ENCODE measurements around the gene SUMO3. TPM values are rescaled to one million over a fixed set of nuclear protein-coding genes. Genes with fewer than 3 reads are reported as not detected.

Gene SUMO3
- total and polyA plus RNA-seq, 4 donors = 66.8 to 159 (median 112) TPM

DNA sequence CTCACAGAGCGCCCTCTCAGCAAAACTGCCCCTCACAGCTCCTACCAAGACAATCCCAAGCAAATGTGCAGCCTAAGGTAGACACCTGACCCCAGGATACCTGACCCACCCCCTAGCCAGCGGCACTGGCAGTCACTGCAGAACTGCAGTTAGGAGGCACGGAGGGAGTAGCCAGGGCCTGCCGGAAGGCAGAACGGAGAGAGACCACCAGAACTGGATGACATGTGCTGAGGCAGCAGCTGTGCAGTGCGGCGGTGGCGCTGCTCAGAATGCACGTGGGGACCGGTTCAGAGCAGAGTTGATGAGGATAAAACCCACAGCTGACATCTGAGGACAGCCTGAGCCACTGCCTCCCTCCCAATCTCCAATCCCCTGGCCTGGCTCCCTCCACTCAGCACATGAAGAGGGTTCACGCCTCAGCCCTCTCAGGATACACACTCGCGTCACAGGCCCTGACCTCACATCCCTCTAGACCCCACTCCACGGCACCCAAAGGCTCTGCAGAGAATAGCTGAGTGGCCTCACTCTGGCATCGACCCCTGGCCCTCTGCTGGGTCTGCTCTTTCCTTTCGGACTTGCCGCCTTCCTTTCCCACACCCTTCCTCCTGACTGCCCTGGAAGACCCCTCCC lies 45.9 kb downstream of the SUMO3 start:
- DNase-seq (ENCODE audit: low read depth in 4 of 6, low spot score in 6 of 6) = peak in 1 of 6 donors; percentile 42
- Histone ChIP-seq H3K27ac (ENCODE audit: low read depth, low read length) (no peak overlapping the region), H3K4me3 (ENCODE audit: low read depth, low read length) (no peak overlapping the region), H3K27me3 (ENCODE audit: control insufficient read depth, insufficient read depth, low read length) (no peaks in the 10 kb centered on the region), H3K4me1 (ENCODE audit: control insufficient read depth, insufficient read depth, low read length) (peaks cover 29% of the 10 kb centered on the region), H3K9me3 (ENCODE audit: control insufficient read depth, insufficient read depth, low read length) (no peaks in the 10 kb centered on the region), H3K36me3 (ENCODE audit: control insufficient read depth, insufficient read depth, low read length) (peaks cover 58% of the 10 kb centered on the region)
- WGBS (ENCODE audit: insufficient coverage) = 78% methylated on average over 17 of the region's 17 CpGs

DNA sequence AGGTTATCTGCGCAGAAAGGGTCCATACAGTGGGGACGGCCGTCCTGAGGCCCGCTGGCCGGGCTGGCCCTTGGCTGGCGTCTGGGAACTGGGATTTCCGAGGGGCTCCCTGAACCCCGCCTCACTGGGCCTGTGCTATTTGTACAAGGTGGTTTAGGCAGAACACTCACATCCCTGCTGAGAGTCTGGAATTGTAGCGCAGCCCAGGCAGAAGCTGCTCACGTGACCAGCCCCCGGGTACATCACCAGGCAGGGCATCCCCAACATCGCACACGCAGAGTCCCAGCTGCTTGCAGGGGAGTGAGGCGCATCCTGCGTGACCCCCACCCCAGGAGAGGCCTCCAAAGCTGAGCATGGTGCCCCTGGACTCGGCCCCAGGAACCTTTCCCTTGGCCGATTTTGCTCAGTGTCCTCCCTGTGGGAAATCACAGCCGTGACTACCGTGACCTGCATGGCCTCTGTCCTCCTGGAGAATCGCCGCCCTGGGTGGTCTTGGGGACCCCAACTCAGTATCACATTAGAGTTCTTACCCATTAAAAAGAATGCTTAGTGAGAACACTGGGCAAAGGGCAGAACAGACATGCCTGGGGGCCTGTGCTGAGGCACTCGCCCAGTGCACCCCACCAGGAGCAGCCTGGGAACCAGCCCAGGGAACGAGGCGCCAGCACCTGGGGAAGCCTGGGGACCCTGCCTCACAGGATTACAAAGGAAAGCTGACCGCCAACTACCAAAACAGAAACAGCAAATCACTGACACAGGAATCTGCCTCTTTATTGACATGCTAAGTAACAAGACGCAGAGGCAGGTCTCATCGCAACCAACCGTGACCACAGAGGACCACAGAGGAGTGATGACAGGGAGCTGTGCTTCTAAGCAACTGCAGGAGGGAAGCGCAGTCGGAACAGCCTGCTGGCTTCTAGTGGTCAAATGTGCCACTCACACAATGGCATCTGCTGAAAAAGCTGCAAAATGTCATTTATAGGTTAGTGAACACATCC lies 49.7 kb downstream of the SUMO3 start:
- WGBS (ENCODE audit: insufficient coverage) = 59% methylated on average over 29 of the region's 30 CpGs
- H3K27ac ChIP-seq (ENCODE audit: low read depth, low read length) = no peak overlapping the region
- H3K4me1 ChIP-seq (ENCODE audit: control insufficient read depth, insufficient read depth, low read length) = peaks cover 30% of the 10 kb centered on the region
- peaks cover 67% of the 10 kb centered on the region for H3K36me3 ChIP-seq (ENCODE audit: control insufficient read depth, insufficient read depth, low read length)
- no peaks in the 10 kb centered on the region for H3K27me3 ChIP-seq (ENCODE audit: control insufficient read depth, insufficient read depth, low read length)
- peak in 1 of 6 donors; percentile 66 for DNase-seq (ENCODE audit: low read depth in 4 of 6, low spot score in 6 of 6)
- H3K9me3 ChIP-seq (ENCODE audit: control insufficient read depth, insufficient read depth, low read length) = no peaks in the 10 kb centered on the region
- no peak overlapping the region for H3K4me3 ChIP-seq (ENCODE audit: low read depth, low read length)

DNA sequence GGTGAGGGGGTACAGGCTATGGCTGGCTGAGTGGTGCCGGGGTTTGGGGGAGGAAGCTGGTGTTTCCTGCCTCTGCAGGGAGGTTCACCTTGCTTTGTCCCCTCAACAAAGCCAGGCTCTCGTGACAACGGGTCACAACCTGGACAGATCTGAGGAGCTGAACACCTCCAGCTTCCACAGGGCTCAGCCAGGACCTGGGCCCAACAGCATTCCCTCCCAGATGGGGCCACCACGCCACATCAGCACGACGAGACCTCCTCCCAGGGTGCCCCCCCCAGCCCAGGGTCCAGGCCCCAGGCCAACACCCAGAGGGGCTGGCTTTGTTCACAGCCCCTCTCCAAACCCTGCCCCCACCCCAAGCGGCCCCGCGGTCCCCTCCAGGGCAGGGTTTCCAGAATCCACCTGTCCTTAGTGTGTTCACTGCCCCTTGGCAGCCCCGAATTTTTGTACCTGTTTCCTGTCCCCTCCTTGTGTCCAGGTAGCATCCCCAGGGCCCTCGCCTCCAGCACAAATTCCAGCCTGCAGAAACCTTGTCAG lies 51.0 kb downstream of the SUMO3 start:
- 80% methylated on average over 9 of the region's 11 CpGs for whole genome bisulfite sequencing (ENCODE audit: insufficient coverage)
- peaks cover 55% of the 10 kb centered on the region for H3K36me3 ChIP-seq (ENCODE audit: control insufficient read depth, insufficient read depth, low read length)
- no peak overlapping the region for H3K27ac ChIP-seq (ENCODE audit: low read depth, low read length)
- no peaks in the 10 kb centered on the region for H3K27me3 ChIP-seq (ENCODE audit: control insufficient read depth, insufficient read depth, low read length)
- no peak overlapping the region for H3K4me3 ChIP-seq (ENCODE audit: low read depth, low read length)
- DNase-seq (ENCODE audit: low read depth in 4 of 6, low spot score in 6 of 6) = no peak
- peaks cover 28% of the 10 kb centered on the region for H3K4me1 ChIP-seq (ENCODE audit: control insufficient read depth, insufficient read depth, low read length)
- H3K9me3 ChIP-seq (ENCODE audit: control insufficient read depth, insufficient read depth, low read length) = no peaks in the 10 kb centered on the region

- Histone ChIP-seq H3K4me1 (ENCODE audit: control insufficient read depth, insufficient read depth, low read length) (peaks cover 27% of the 10 kb centered on the region), H3K27me3 (ENCODE audit: control insufficient read depth, insufficient read depth, low read length) (no peaks in the 10 kb centered on the region), H3K27ac (ENCODE audit: low read depth, low read length) (no peak overlapping the region), H3K9me3 (ENCODE audit: control insufficient read depth, insufficient read depth, low read length) (no peaks in the 10 kb centered on the region), H3K4me3 (ENCODE audit: low read depth, low read length) (no peak overlapping the region), H3K36me3 (ENCODE audit: control insufficient read depth, insufficient read depth, low read length) (peaks cover 48% of the 10 kb centered on the region)
- DNase-seq (ENCODE audit: low read depth in 4 of 6, low spot score in 6 of 6) = no peak
- 93% methylated on average over 24 of the region's 24 CpGs for WGBS (ENCODE audit: insufficient coverage)
Observed at GRCh38 chr21:44766014-44766817, 51.6 kb downstream of the SUMO3 start.

- H3K4me1 ChIP-seq (ENCODE audit: control insufficient read depth, insufficient read depth, low read length) = peaks cover 27% of the 10 kb centered on the region
- H3K36me3 ChIP-seq (ENCODE audit: control insufficient read depth, insufficient read depth, low read length) = peaks cover 40% of the 10 kb centered on the region
- no peaks in the 10 kb centered on the region for H3K9me3 ChIP-seq (ENCODE audit: control insufficient read depth, insufficient read depth, low read length)
- H3K4me3 ChIP-seq (ENCODE audit: low read depth, low read length) = no peak overlapping the region
- H3K27me3 ChIP-seq (ENCODE audit: control insufficient read depth, insufficient read depth, low read length) = no peaks in the 10 kb centered on the region
- no peak overlapping the region for H3K27ac ChIP-seq (ENCODE audit: low read depth, low read length)
- WGBS (ENCODE audit: insufficient coverage) = 67% methylated on average over 11 of the region's 12 CpGs
- DNase-seq (ENCODE audit: low read depth in 4 of 6, low spot score in 6 of 6) = no peak
Observed at GRCh38 chr21:44765231-44766013, 52.4 kb downstream of the SUMO3 start.

GRCh38 chr21:44764319-44765230 lies 53.3 kb downstream of the SUMO3 start:
- no peaks in the 10 kb centered on the region for H3K27me3 ChIP-seq (ENCODE audit: control insufficient read depth, insufficient read depth, low read length)
- no peaks in the 10 kb centered on the region for H3K9me3 ChIP-seq (ENCODE audit: control insufficient read depth, insufficient read depth, low read length)
- H3K36me3 ChIP-seq (ENCODE audit: control insufficient read depth, insufficient read depth, low read length) = peaks cover 36% of the 10 kb centered on the region
- no peak overlapping the region for H3K27ac ChIP-seq (ENCODE audit: low read depth, low read length)
- H3K4me1 ChIP-seq (ENCODE audit: control insufficient read depth, insufficient read depth, low read length) = peaks cover 27% of the 10 kb centered on the region
- 74% methylated on average over 25 of the region's 26 CpGs for WGBS (ENCODE audit: insufficient coverage)
- no peak overlapping the region for H3K4me3 ChIP-seq (ENCODE audit: low read depth, low read length)
- no peak for DNase-seq (ENCODE audit: low read depth in 4 of 6, low spot score in 6 of 6)

DNA sequence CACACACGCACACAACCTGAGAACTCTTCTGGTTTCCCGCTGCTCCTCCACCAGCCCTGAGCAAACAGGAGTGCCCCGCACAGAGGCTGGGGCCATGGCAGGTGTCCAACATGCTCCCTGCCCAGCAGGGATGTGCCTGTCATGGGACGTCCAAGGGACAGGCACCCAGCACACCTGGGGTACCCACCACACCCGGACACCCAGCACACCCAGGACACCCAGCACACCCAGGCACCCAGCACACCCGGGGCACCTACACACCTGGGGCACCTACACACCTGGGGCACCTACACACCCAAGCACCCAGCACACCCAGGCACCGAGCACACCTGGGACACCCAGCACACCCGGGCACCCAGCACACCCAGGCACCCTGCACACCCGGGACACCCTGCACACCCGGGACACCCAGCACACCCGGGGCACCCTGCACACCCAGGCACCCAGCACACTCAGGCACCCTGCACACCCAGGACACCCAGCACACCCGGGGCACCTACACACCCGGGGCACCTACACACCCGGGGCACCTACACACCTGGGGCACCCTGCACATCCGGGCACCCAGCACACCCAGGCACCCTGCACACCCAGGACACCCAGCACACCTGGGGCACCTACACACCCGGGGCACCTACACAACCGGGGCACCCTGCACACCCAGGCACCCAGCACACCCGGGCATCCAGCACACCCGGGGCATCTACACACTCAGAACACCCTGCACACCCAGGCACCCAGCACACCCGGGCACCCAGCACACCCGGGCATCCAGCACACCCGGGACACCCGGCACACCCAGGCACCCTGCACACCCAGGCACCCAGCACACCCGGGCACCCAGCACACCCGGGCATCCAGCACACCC lies 54.2 kb downstream of the SUMO3 start:
- 88% methylated on average over 18 of the region's 25 CpGs for WGBS (ENCODE audit: insufficient coverage)
- no peak for DNase-seq (ENCODE audit: low read depth in 4 of 6, low spot score in 6 of 6)
- peaks cover 40% of the 10 kb centered on the region for H3K36me3 ChIP-seq (ENCODE audit: control insufficient read depth, insufficient read depth, low read length)
- no peak overlapping the region for H3K27ac ChIP-seq (ENCODE audit: low read depth, low read length)
- peaks cover 26% of the 10 kb centered on the region for H3K4me1 ChIP-seq (ENCODE audit: control insufficient read depth, insufficient read depth, low read length)
- no peak overlapping the region for H3K4me3 ChIP-seq (ENCODE audit: low read depth, low read length)
- H3K9me3 ChIP-seq (ENCODE audit: control insufficient read depth, insufficient read depth, low read length) = no peaks in the 10 kb centered on the region
- H3K27me3 ChIP-seq (ENCODE audit: control insufficient read depth, insufficient read depth, low read length) = no peaks in the 10 kb centered on the region

GRCh38 chr21:44763050-44763378 lies 54.8 kb downstream of the SUMO3 start:
- no peaks in the 10 kb centered on the region for H3K9me3 ChIP-seq (ENCODE audit: control insufficient read depth, insufficient read depth, low read length)
- no peak for DNase-seq (ENCODE audit: low read depth in 4 of 6, low spot score in 6 of 6)
- no peak overlapping the region for H3K4me3 ChIP-seq (ENCODE audit: low read depth, low read length)
- H3K27me3 ChIP-seq (ENCODE audit: control insufficient read depth, insufficient read depth, low read length) = no peaks in the 10 kb centered on the region
- H3K4me1 ChIP-seq (ENCODE audit: control insufficient read depth, insufficient read depth, low read length) = peaks cover 22% of the 10 kb centered on the region
- WGBS (ENCODE audit: insufficient coverage) = 77% methylated on average over 8 of the region's 8 CpGs
- peaks cover 36% of the 10 kb centered on the region for H3K36me3 ChIP-seq (ENCODE audit: control insufficient read depth, insufficient read depth, low read length)
- no peak overlapping the region for H3K27ac ChIP-seq (ENCODE audit: low read depth, low read length)
